B cell (primary cell): ENCODE data around the gene ZSWIM4. TPM values are rescaled to one million over a fixed set of nuclear protein-coding genes. Genes with fewer than 3 reads are reported as not detected.

Source experiments
- ATAC-seq: fragments of 200-7000 bp; cut with Tn5 transposase; one replicate; pipeline ENCODE4 v1.10.0; 2021; ENCODE audit warnings: low read depth, mild to moderate bottlenecking, moderate number of reproducible peaks, moderate library complexity
- CTCF ChIA-PET: fragments of 350-600 bp; sonication (Branson Sonifier 250); formaldehyde crosslinking; loops from one replicate; lab custom pipeline; 2021; ENCODE audit warnings: antibody characterized with exemption, inconsistent platforms; lab: Charles Lee
- POLR2A ChIA-PET: fragments of 350-600 bp; sonication (Branson Sonifier 250); formaldehyde crosslinking; loops from one replicate; lab custom pipeline; 2021; ENCODE audit warnings: antibody characterized with exemption; lab: Charles Lee
- DNase-seq: peaks from one replicate; pipeline ENCODE4 v3.0.0; 2013
- H2AFZ ChIP-seq: 2 replicates; pipeline ENCODE4 v1.6.1; 2012; ENCODE audit warnings: mild to moderate bottlenecking, low read depth, low read length; ENCODE audit not compliant: insufficient read depth, poor library complexity, severe bottlenecking
- H3K27ac ChIP-seq, 2 donors: 1 replicate in 1 of 2; 2 replicates in 1 of 2; pipeline ENCODE4 v1.5.1; 2012 to 2013; ENCODE audit warnings: low read length in 2 of 2, mild to moderate bottlenecking in 2 of 2, moderate library complexity in 1 of 2
- H3K27me3 ChIP-seq, 4 experiments: fragments of 200-600 bp in 1 of 4; sonication (generic) in 1 of 4; replicated peaks in 1 of 4; 1 replicate in 2 of 4; 2 replicates in 2 of 4; pipeline versions ENCODE4 v1.6.1 to v1.7.0; 2013 to 2016; ENCODE audit warnings: low read length in 3 of 4, mild to moderate bottlenecking in 2 of 4, mixed read lengths in 1 of 4, moderate library complexity in 1 of 4; ENCODE audit not compliant: insufficient read depth in 4 of 4, control insufficient read depth in 3 of 4; ENCODE audit errors: control extremely low read depth in 1 of 4
- H3K36me3 ChIP-seq, 2 experiments: replicated peaks in 1 of 2; 1 replicate in 1 of 2; 2 replicates in 1 of 2; pipeline versions ENCODE4 v1.6.1 to v1.7.1; 2013; ENCODE audit warnings: low read length in 1 of 2; ENCODE audit not compliant: insufficient read depth in 2 of 2, control insufficient read depth in 1 of 2; ENCODE audit errors: control extremely low read depth in 1 of 2, extremely low read depth in 1 of 2
- H3K4me1 ChIP-seq, 2 donors: fragments of 200-600 bp in 1 of 2; sonication (generic) in 1 of 2; 1 replicate in 1 of 2; 2 replicates in 1 of 2; pipeline versions ENCODE4 v1.5.1 to v1.6.1; 2013 to 2017; ENCODE audit warnings: low read length in 2 of 2; ENCODE audit not compliant: control insufficient read depth in 2 of 2, insufficient read depth in 2 of 2
- H3K4me2 ChIP-seq: replicated peaks from 2 replicates; pipeline ENCODE3; 2012; ENCODE audit warnings: mild to moderate bottlenecking, low read depth, low read length; ENCODE audit not compliant: poor library complexity, severe bottlenecking
- H3K4me3 ChIP-seq, 5 experiments: fragments of 200-600 bp in 1 of 5; sonication (generic) in 1 of 5; 1 replicate in 3 of 5; 2 replicates in 2 of 5; pipeline versions ENCODE4 v1.5.1 to v1.7.0; 2011 to 2016; ENCODE audit warnings: low read length in 4 of 5, mild to moderate bottlenecking in 4 of 5, low read depth in 2 of 5, control low read depth in 1 of 5, moderate library complexity in 1 of 5; ENCODE audit not compliant: insufficient read depth in 1 of 5; ENCODE audit errors: control extremely low read depth in 1 of 5, extremely low read depth in 1 of 5
- H3K79me2 ChIP-seq: fragments of 200-600 bp; sonication (generic); one replicate; pipeline ENCODE4 v1.6.0; 2016; ENCODE audit warnings: low read length; ENCODE audit not compliant: control insufficient read depth, insufficient read depth
- H3K9ac ChIP-seq: fragments of 200-600 bp; sonication (generic); 2 replicates; pipeline ENCODE4 v1.6.1; 2017; ENCODE audit warnings: mild to moderate bottlenecking, low read length, moderate library complexity
- H3K9me3 ChIP-seq, 3 donors: one replicate each; pipeline versions ENCODE4 v1.6.1 to v1.7.1; 2013; ENCODE audit warnings: low read length in 2 of 3; ENCODE audit not compliant: control insufficient read depth in 2 of 3, insufficient read depth in 1 of 3; ENCODE audit errors: control extremely low read depth in 1 of 3
- H4K20me1 ChIP-seq: 2 replicates; pipeline ENCODE4 v1.6.0; 2012; ENCODE audit warnings: mild to moderate bottlenecking, low read length; ENCODE audit not compliant: insufficient read depth, control insufficient read depth, poor library complexity, severe bottlenecking
- H3K27ac Mint-ChIP-seq: one replicate; pipeline ENCODE4 v1.8.0; 2021; ENCODE audit warnings: mixed read lengths
- H3K27me3 Mint-ChIP-seq: one replicate; pipeline ENCODE4 v1.8.0; 2021; ENCODE audit warnings: mixed read lengths
- H3K4me1 Mint-ChIP-seq: one replicate; pipeline ENCODE4 v1.8.0; 2021; ENCODE audit warnings: mixed read lengths
- H3K4me3 Mint-ChIP-seq: one replicate; pipeline ENCODE4 v1.8.0; 2021; ENCODE audit warnings: mixed read lengths
- H3K9me3 Mint-ChIP-seq: one replicate; pipeline ENCODE4 v1.8.0; 2022; ENCODE audit warnings: mixed read lengths; ENCODE audit not compliant: insufficient read depth
- EZH2 ChIP-seq: IDR thresholded peaks from 2 replicates; pipeline ENCODE4 v1.6.1; 2012; ENCODE audit warnings: borderline replicate concordance, low read depth, mild to moderate bottlenecking, moderate library complexity, low read length; ENCODE audit not compliant: insufficient read depth, poor library complexity, severe bottlenecking
- WGBS: methylation state at CpG from one replicate; pipeline ENCODE4 v1.1.5; 2013; ENCODE audit warnings: missing lambda C conversion rate; ENCODE audit not compliant: insufficient coverage; 5-methylcytosine and 5-hydroxymethylcytosine counted together
- intact Hi-C: fragments of 100-400 bp; cut with micrococcal nuclease; formaldehyde crosslinking; loops from one replicate; pipeline ENCODE4 v1.10.0; 2022
- polyA plus RNA-seq: library from polyadenylated mRNA; depleted of rRNA; stranded (reverse); fragments of >200 nt; gene quantifications from 2 replicates; pipeline ENCODE4 v1.2.3, GENCODE V29; 2012
- total RNA-seq, 2 donors: library from RNA; stranded (reverse); fragments of 120-200 nt in 1 of 2; gene quantifications; 1 replicate in 1 of 2; 2 replicates in 1 of 2; pipeline versions ENCODE4 v1.2.3 to v1.2.4, GENCODE V29; 2013 to 2022
- TF ChIP-seq, protein P1 (sequence below): fragments of 200-600 bp; IDR thresholded peaks from one replicate; pipeline ENCODE4 v1.8.0; 2022; ENCODE audit warnings: antibody characterized with exemption, mild to moderate bottlenecking

Gene ZSWIM4
- total and polyA plus RNA-seq, 2 donors (not counting 1 experiment from before 2014, with no cell fraction given) = 2.6 to 10.6 TPM

GRCh38 chr19:13747098-13747453 lies 48.2 kb upstream of the ZSWIM4 start:
- peak overlapping the region; percentile 91 for H3K27ac Mint-ChIP-seq
- H3K79me2 ChIP-seq = peaks cover 27% of the 10 kb centered on the region
- H3K9me3 ChIP-seq = peaks cover 0 to 5% (median 0%) of the 10 kb centered on the region in 3 donors
- H4K20me1 ChIP-seq = no peaks in the 10 kb centered on the region
- intact Hi-C loops = loop anchor here (1.0 to 10.0 kb wide), 6 partner anchors 16 to 1808 kb away; partner anchors contain the start of genes ASF1B, C19orf53 and TRIR
- peak overlapping the region; percentile 53 to 94 for H3K27ac ChIP-seq
- POLR2A ChIA-PET = interaction anchor here (0.6 to 2.2 kb wide), 4 partner anchors 15 to 1412 kb away, joined by 3 to 16 read pairs (median 6); partner anchors contain the start of gene C19orf53
- no peak for ATAC-seq
- peak overlapping the region; percentile 30 to 97 (median 86) for H3K4me3 ChIP-seq
- H3K4me3 Mint-ChIP-seq = peak overlapping the region; percentile 90
- WGBS = 94% methylated on average over 2 of the region's 8 CpGs
- TF ChIP-seq EZH2 = no peak
- TF ChIP-seq, protein P1, sequence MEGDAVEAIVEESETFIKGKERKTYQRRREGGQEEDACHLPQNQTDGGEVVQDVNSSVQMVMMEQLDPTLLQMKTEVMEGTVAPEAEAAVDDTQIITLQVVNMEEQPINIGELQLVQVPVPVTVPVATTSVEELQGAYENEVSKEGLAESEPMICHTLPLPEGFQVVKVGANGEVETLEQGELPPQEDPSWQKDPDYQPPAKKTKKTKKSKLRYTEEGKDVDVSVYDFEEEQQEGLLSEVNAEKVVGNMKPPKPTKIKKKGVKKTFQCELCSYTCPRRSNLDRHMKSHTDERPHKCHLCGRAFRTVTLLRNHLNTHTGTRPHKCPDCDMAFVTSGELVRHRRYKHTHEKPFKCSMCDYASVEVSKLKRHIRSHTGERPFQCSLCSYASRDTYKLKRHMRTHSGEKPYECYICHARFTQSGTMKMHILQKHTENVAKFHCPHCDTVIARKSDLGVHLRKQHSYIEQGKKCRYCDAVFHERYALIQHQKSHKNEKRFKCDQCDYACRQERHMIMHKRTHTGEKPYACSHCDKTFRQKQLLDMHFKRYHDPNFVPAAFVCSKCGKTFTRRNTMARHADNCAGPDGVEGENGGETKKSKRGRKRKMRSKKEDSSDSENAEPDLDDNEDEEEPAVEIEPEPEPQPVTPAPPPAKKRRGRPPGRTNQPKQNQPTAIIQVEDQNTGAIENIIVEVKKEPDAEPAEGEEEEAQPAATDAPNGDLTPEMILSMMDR = no peak
- H3K27me3 Mint-ChIP-seq = no peaks in the 10 kb centered on the region
- H3K9ac ChIP-seq = peak overlapping the region; percentile 99
- peak overlapping the region; percentile 93 for H3K4me2 ChIP-seq
- H3K27me3 ChIP-seq = no peaks in the 10 kb centered on the region
- peak overlapping the region; percentile 85 for H2AFZ ChIP-seq
- H3K9me3 Mint-ChIP-seq = no peaks in the 10 kb centered on the region
- CTCF ChIA-PET = interaction anchor here (2.0 kb wide), 1 partner anchor 26 kb away, joined by 7 read pairs; no protein-coding TSS in a partner anchor
- H3K4me1 ChIP-seq = peaks cover 11 to 15% of the 10 kb centered on the region in 2 donors
- H3K4me1 Mint-ChIP-seq = peaks cover 28% of the 10 kb centered on the region
- no peak for DNase-seq
- peaks cover 0 to 5% of the 10 kb centered on the region in 2 experiments for H3K36me3 ChIP-seq

GRCh38 chr19:13748169-13748828 lies 46.9 kb upstream of the ZSWIM4 start:
- H3K4me1 ChIP-seq = peaks cover 11 to 15% of the 10 kb centered on the region in 2 donors
- peaks cover 0 to 11% of the 10 kb centered on the region in 2 experiments for H3K36me3 ChIP-seq
- H3K9ac ChIP-seq = peak overlapping the region; percentile 99
- Mint-ChIP-seq H3K27ac (peak overlapping the region; percentile 82), H3K9me3 (no peaks in the 10 kb centered on the region), H3K27me3 (no peaks in the 10 kb centered on the region), H3K4me3 (peak overlapping the region; percentile 90), H3K4me1 (peaks cover 28% of the 10 kb centered on the region)
- WGBS = 4% methylated on average over 20 of the region's 25 CpGs
- peak overlapping the region; percentile 71 to 94 for H3K27ac ChIP-seq
- peak overlapping the region; percentile 85 for H2AFZ ChIP-seq
- no peak for DNase-seq
- H3K4me2 ChIP-seq = peak overlapping the region; percentile 93
- intact Hi-C loops = loop anchor here (1.0 to 10.0 kb wide), 4 partner anchors 16 to 1807 kb away; partner anchors contain the start of genes MRI1 and TRIR
- POLR2A ChIA-PET = interaction anchor here (0.6 to 2.2 kb wide), 11 partner anchors 9 to 644 kb away, joined by 3 to 16 read pairs (median 5); partner anchors contain the start of genes C19orf53 and MRI1
- no peaks in the 10 kb centered on the region for H4K20me1 ChIP-seq
- H3K79me2 ChIP-seq = peaks cover 27% of the 10 kb centered on the region
- peak overlapping the region; percentile 76 to 97 (median 86) for H3K4me3 ChIP-seq
- CTCF ChIA-PET = interaction anchor here (0.9 to 2.7 kb wide), 4 partner anchors 13 to 333 kb away, joined by 3 to 13 read pairs (median 5); no protein-coding TSS in a partner anchor
- H3K27me3 ChIP-seq = no peaks in the 10 kb centered on the region
- H3K9me3 ChIP-seq = peaks cover 0 to 5% (median 0%) of the 10 kb centered on the region in 3 donors
- no peak for ATAC-seq
- TF ChIP-seq, protein P1 = no peak
- no peak for TF ChIP-seq EZH2
